ENCODE measurements around the gene ANXA2R. TPM values are rescaled to one million over a fixed set of nuclear protein-coding genes. Genes with fewer than 3 reads are reported as not detected.

Gene ANXA2R
- total RNA-seq, 1 donor from 2014 or later: 0.34 TPM

GRCh38 chr5:42994555-42995359, 45.4 kb downstream of the ANXA2R start:
- peak; percentile 86 for TF ChIP-seq CTCF (conservative IDR thresholded peaks at IDR 0.05)
- Mint-ChIP-seq H3K36me3 (no peaks in the 10 kb centered on the region), H3K27me3 (peaks cover 96% of the 10 kb centered on the region), H3K27ac (peak overlapping the region; percentile 0), H3K4me3 (peak overlapping the region; percentile 85), H3K9me3 (no peaks in the 10 kb centered on the region), H3K4me1 (ENCODE audit: unreplicated experiment) (peaks cover 3% of the 10 kb centered on the region)
- DNase-seq (ENCODE audit: extremely low spot score, unreplicated experiment): peak; percentile 85

GRCh38 chr5:42994246-42994554, 45.9 kb downstream of the ANXA2R start:
- peak overlapping the region; percentile 52 for H3K27ac Mint-ChIP-seq

GRCh38 chr5:42993516-42994245, 46.4 kb downstream of the ANXA2R start:
- no peak for TF ChIP-seq CTCF (conservative IDR thresholded peaks at IDR 0.05)
- H3K27ac Mint-ChIP-seq: peak overlapping the region; percentile 52
- peak overlapping the region; percentile 85 for H3K4me3 Mint-ChIP-seq
- no peak for DNase-seq (ENCODE audit: extremely low spot score, unreplicated experiment)
- peaks cover 3% of the 10 kb centered on the region for H3K4me1 Mint-ChIP-seq (ENCODE audit: unreplicated experiment)
- peaks cover 96% of the 10 kb centered on the region for H3K27me3 Mint-ChIP-seq
- no peaks in the 10 kb centered on the region for H3K36me3 Mint-ChIP-seq
- no peaks in the 10 kb centered on the region for H3K9me3 Mint-ChIP-seq

More at GRCh38 chr5:42994246-42994554, 45.9 kb downstream of the ANXA2R start:
- DNase-seq (ENCODE audit: extremely low spot score, unreplicated experiment): no peak
- Mint-ChIP-seq H3K4me1 (ENCODE audit: unreplicated experiment) (peaks cover 3% of the 10 kb centered on the region), H3K9me3 (no peaks in the 10 kb centered on the region), H3K27me3 (peaks cover 96% of the 10 kb centered on the region), H3K36me3 (no peaks in the 10 kb centered on the region), H3K4me3 (peak overlapping the region; percentile 85)
- no peak for TF ChIP-seq CTCF (conservative IDR thresholded peaks at IDR 0.05)

GRCh38 chr5:42992088-42992879, 47.8 kb downstream of the ANXA2R start:
- peak overlapping the region; percentile 92 for H3K4me3 Mint-ChIP-seq
- H3K4me1 Mint-ChIP-seq (ENCODE audit: unreplicated experiment): peaks cover 3% of the 10 kb centered on the region
- DNase-seq (ENCODE audit: extremely low spot score, unreplicated experiment): no peak
- H3K27me3 Mint-ChIP-seq: peaks cover 88% of the 10 kb centered on the region
- H3K36me3 Mint-ChIP-seq: no peaks in the 10 kb centered on the region
- H3K27ac Mint-ChIP-seq: peak overlapping the region; percentile 84
- H3K9me3 Mint-ChIP-seq: no peaks in the 10 kb centered on the region
- TF ChIP-seq CTCF (conservative IDR thresholded peaks at IDR 0.05): no peak

- TF ChIP-seq CTCF (conservative IDR thresholded peaks at IDR 0.05): no peak
- Mint-ChIP-seq H3K4me1 (ENCODE audit: unreplicated experiment) (peaks cover 3% of the 10 kb centered on the region), H3K9me3 (no peaks in the 10 kb centered on the region), H3K4me3 (peak overlapping the region; percentile 92), H3K36me3 (no peaks in the 10 kb centered on the region), H3K27me3 (peaks cover 88% of the 10 kb centered on the region), H3K27ac (peak overlapping the region; percentile 70)
- DNase-seq (ENCODE audit: extremely low spot score, unreplicated experiment): no peak
Measured at GRCh38 chr5:42991404-42992087, 48.6 kb downstream of the ANXA2R start.

Measured in type B pancreatic cell (in vitro differentiated cells).